ENCODE measurements around the gene KCNN3.

The KCNN3 gene

DNA sequence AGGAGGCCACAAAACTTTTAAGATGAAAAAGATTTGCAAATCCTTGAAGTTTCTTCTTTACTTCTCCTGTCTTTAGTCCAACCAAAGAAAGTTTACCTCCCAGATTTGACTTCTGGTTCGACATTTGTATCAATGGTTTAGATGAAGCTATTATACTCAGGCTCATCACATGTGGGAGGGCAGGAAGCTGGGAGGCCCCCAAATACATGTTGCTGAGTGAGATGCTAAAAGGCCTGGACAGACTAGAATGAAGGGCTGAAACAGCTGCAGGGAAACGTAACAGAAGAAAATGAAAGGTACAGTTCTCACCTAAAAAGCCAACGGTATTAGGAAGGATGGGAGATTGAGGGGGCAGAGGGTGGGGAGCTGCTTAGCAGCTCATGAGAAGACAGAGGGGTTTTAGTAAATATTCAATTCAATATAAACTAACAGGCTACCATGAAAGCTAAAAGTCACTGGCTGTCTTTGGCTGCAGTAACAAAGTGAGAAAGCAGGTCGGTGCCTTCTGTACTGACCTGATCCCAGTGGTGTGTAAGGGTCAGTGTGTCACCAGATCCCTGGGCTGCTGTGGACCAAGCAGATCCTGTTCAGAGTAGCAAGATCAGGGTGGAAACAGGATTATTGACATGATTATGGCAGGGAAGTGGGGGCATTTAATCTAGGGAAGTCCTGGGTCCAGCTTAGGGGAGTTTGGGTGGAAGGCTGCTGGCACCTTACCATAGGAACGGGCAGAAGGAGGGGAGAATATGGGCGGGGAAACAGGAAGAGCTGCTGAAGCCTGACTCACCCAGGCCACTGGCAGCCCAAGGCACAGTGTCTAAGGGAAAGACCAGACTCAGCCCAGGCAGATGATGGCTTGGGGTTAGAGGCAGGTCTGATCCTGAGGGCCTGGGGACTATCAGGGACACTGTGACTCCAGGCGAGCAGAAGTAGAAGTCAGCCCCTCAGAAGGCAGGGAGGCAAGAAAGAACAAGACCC lies 60.4 kb downstream of the KCNN3 start:
- Histone ChIP-seq H3K27ac (replicated peaks) (no peak overlapping the region), H3K4me3 (replicated peaks; ENCODE audit: insufficient read depth, low read length) (no peak overlapping the region), H3K27me3 (ENCODE audit: insufficient read depth, poor library complexity, severe bottlenecking) (peaks cover 25% of the 10 kb centered on the region)
- TF ChIP-seq GABPA (IDR thresholded peaks at IDR 0.05; ENCODE audit: low read depth): no peak
- TF ChIP-seq SPI1 (IDR thresholded peaks at IDR 0.05; ENCODE audit: borderline replicate concordance, low read depth): no peak
- TF ChIP-seq, protein P1, sequence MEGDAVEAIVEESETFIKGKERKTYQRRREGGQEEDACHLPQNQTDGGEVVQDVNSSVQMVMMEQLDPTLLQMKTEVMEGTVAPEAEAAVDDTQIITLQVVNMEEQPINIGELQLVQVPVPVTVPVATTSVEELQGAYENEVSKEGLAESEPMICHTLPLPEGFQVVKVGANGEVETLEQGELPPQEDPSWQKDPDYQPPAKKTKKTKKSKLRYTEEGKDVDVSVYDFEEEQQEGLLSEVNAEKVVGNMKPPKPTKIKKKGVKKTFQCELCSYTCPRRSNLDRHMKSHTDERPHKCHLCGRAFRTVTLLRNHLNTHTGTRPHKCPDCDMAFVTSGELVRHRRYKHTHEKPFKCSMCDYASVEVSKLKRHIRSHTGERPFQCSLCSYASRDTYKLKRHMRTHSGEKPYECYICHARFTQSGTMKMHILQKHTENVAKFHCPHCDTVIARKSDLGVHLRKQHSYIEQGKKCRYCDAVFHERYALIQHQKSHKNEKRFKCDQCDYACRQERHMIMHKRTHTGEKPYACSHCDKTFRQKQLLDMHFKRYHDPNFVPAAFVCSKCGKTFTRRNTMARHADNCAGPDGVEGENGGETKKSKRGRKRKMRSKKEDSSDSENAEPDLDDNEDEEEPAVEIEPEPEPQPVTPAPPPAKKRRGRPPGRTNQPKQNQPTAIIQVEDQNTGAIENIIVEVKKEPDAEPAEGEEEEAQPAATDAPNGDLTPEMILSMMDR (IDR thresholded peaks at IDR 0.05; ENCODE audit: insufficient read depth, low read length): no peak
- TF ChIP-seq POLR2AphosphoS5 (IDR thresholded peaks at IDR 0.05; ENCODE audit: low read depth): no peak
- TF ChIP-seq, protein P2, sequence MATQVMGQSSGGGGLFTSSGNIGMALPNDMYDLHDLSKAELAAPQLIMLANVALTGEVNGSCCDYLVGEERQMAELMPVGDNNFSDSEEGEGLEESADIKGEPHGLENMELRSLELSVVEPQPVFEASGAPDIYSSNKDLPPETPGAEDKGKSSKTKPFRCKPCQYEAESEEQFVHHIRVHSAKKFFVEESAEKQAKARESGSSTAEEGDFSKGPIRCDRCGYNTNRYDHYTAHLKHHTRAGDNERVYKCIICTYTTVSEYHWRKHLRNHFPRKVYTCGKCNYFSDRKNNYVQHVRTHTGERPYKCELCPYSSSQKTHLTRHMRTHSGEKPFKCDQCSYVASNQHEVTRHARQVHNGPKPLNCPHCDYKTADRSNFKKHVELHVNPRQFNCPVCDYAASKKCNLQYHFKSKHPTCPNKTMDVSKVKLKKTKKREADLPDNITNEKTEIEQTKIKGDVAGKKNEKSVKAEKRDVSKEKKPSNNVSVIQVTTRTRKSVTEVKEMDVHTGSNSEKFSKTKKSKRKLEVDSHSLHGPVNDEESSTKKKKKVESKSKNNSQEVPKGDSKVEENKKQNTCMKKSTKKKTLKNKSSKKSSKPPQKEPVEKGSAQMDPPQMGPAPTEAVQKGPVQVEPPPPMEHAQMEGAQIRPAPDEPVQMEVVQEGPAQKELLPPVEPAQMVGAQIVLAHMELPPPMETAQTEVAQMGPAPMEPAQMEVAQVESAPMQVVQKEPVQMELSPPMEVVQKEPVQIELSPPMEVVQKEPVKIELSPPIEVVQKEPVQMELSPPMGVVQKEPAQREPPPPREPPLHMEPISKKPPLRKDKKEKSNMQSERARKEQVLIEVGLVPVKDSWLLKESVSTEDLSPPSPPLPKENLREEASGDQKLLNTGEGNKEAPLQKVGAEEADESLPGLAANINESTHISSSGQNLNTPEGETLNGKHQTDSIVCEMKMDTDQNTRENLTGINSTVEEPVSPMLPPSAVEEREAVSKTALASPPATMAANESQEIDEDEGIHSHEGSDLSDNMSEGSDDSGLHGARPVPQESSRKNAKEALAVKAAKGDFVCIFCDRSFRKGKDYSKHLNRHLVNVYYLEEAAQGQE (IDR thresholded peaks at IDR 0.05; ENCODE audit: insufficient replicate concordance, low read depth): no peak
- no peak for DNase-seq (ENCODE audit: low read depth in 1 of 2, low spot score in 1 of 2)

DNA sequence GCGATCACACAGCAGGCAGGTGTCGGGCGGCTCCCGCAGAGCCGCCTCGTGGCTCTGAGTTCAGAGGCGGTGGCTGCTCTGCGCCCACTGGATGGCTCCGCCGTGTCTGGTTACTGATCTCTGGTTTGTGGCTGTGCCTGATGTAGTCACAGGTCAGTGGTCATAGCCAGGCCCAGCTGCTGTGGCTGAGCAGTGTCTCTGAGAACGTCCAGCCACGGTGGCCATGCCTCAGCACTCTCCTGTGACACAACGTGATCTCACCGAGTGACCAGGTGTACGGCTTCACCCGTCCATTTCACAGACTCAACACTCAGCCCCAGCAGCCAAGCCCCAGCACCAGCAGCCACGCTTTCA lies 61.2 kb downstream of the KCNN3 start:
- peaks cover 30% of the 10 kb centered on the region for H3K27me3 ChIP-seq (ENCODE audit: insufficient read depth, poor library complexity, severe bottlenecking)
- TF ChIP-seq POLR2AphosphoS5 (IDR thresholded peaks at IDR 0.05; ENCODE audit: low read depth) (no peak), SPI1 (IDR thresholded peaks at IDR 0.05; ENCODE audit: borderline replicate concordance, low read depth) (no peak), GABPA (IDR thresholded peaks at IDR 0.05; ENCODE audit: low read depth) (no peak)
- TF ChIP-seq, protein P1 (IDR thresholded peaks at IDR 0.05; ENCODE audit: insufficient read depth, low read length): no peak
- TF ChIP-seq, protein P2 (IDR thresholded peaks at IDR 0.05; ENCODE audit: insufficient replicate concordance, low read depth): no peak
- H3K4me3 ChIP-seq (replicated peaks; ENCODE audit: insufficient read depth, low read length): no peak overlapping the region
- DNase-seq (ENCODE audit: low read depth in 1 of 2, low spot score in 1 of 2): no peak
- no peak overlapping the region for H3K27ac ChIP-seq (replicated peaks)

DNA sequence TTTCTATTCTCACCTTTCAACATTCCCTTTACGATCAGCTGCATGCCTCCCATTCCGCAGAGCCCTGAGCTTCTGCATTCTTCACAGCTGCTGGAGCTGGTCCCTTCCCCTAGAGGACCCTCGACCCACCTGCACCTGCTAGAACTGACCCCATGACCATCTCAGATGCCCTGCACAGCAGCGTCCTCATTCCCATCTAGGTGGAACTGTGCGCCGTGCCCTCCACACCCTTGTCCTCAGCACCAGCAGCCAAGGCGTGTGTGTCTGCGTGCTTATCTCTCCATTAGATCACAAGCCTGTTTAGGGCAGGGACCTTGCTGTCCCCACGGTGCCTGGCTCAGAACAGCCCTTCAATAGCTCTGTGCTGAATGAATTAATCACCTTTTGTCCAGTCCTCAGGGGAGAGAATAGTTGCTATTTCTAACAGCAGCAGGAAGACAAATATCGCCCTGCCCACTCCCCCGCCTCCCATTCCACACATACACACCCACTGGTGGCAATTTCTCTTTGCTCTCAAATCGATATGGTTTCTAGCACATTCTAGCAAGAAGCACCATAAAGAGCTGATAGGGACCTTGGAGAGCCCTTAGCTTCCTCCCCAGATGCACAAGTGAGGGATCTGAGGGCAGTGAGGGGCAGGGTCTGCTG lies 61.7 kb downstream of the KCNN3 start:
- Histone ChIP-seq H3K27ac (replicated peaks) (no peak overlapping the region), H3K27me3 (ENCODE audit: insufficient read depth, poor library complexity, severe bottlenecking) (peaks cover 33% of the 10 kb centered on the region), H3K4me3 (replicated peaks; ENCODE audit: insufficient read depth, low read length) (no peak overlapping the region)
- TF ChIP-seq, protein P2 (IDR thresholded peaks at IDR 0.05; ENCODE audit: insufficient replicate concordance, low read depth): no peak
- TF ChIP-seq SPI1 (IDR thresholded peaks at IDR 0.05; ENCODE audit: borderline replicate concordance, low read depth): no peak
- TF ChIP-seq, protein P1 (IDR thresholded peaks at IDR 0.05; ENCODE audit: insufficient read depth, low read length): no peak
- no peak for TF ChIP-seq GABPA (IDR thresholded peaks at IDR 0.05; ENCODE audit: low read depth)
- no peak for TF ChIP-seq POLR2AphosphoS5 (IDR thresholded peaks at IDR 0.05; ENCODE audit: low read depth)
- no peak for DNase-seq (ENCODE audit: low read depth in 1 of 2, low spot score in 1 of 2)
